ENCODE measurements around the gene PTCHD1.

Gene PTCHD1

GRCh38 chrX:23332888-23333821 lies 1.5 kb upstream of the PTCHD1 start:
- H3K36me3 Mint-ChIP-seq (ENCODE audit: insufficient read depth): peaks cover 4% of the 10 kb centered on the region
- H3K4me3 Mint-ChIP-seq: no peak overlapping the region
- no peaks in the 10 kb centered on the region for H3K9me3 Mint-ChIP-seq
- peaks cover 0 to 5% of the 10 kb centered on the region in 2 donors for H3K4me1 Mint-ChIP-seq (ENCODE audit: low read depth in 2 of 2)
- no peak for DNase-seq
- H3K27me3 Mint-ChIP-seq: peaks cover 35 to 48% of the 10 kb centered on the region in 2 donors
- H3K27ac Mint-ChIP-seq: no peak overlapping the region
- no peak for ATAC-seq (replicated peaks)

- Mint-ChIP-seq H3K9me3 (no peaks in the 10 kb centered on the region), H3K4me1 (ENCODE audit: low read depth in 2 of 2) (peaks cover 0 to 5% of the 10 kb centered on the region in 2 donors), H3K4me3 (no peak overlapping the region), H3K27me3 (peaks cover 35 to 48% of the 10 kb centered on the region in 2 donors), H3K27ac (no peak overlapping the region), H3K36me3 (ENCODE audit: insufficient read depth) (peaks cover 4% of the 10 kb centered on the region)
- DNase-seq (no peak), ATAC-seq (replicated peaks) (no peak)
Observed at GRCh38 chrX:23333842-23334520, 668 bp upstream of the PTCHD1 start.

DNA sequence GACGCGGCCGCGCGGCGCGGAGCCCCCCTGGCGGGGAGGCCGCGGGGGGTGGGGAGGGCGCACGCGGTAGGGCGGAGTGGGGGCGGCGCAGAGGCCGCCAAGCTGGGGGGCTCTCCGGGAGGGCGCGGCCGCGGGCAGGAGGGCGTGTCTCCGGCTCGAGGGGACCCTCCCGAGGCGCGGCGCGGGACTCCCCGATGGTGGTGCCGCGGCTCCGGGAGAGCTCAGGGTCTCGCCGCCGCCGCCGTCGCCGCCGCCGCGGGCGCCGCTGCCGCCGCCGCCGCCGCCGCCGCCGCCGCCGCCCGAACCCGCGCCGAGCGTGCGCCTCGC lies 165 bp upstream of the PTCHD1 start:
- peaks cover 0 to 5% of the 10 kb centered on the region in 2 donors for H3K4me1 Mint-ChIP-seq (ENCODE audit: low read depth in 2 of 2)
- no peaks in the 10 kb centered on the region for H3K9me3 Mint-ChIP-seq

DNA sequence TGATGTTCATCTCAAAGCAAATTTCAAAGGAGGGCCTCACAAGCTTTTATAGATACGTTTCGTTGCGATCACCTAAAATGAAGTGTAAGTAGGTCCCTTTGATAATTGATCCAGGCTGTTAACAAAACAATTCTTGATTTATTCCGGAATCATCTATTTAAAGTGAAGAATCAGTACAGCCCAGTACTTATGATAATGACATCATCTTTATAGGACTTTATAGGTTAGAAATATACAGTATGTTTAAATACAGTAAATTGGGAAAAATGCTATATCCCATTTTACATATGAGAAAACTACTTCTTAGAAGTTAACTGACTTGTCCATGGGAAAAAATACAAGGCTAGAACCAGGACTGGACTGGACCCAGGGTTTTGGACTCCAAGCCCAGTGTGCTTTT lies 3.7 kb downstream of the PTCHD1 start:
- Mint-ChIP-seq H3K4me1 (ENCODE audit: low read depth in 2 of 2) (peaks cover 0 to 3% of the 10 kb centered on the region in 2 donors), H3K4me3 (no peak overlapping the region), H3K9me3 (no peaks in the 10 kb centered on the region), H3K27me3 (peaks cover 12 to 24% of the 10 kb centered on the region in 2 donors), H3K36me3 (ENCODE audit: insufficient read depth) (no peaks in the 10 kb centered on the region), H3K27ac (no peak overlapping the region)
- ATAC-seq (replicated peaks): no peak
- DNase-seq: no peak

More for the DNA sequence above, 165 bp upstream of the PTCHD1 start:
- DNase-seq: no peak
- Mint-ChIP-seq H3K27me3 (peaks cover 35 to 48% of the 10 kb centered on the region in 2 donors), H3K27ac (no peak overlapping the region), H3K4me3 (no peak overlapping the region), H3K36me3 (ENCODE audit: insufficient read depth) (peaks cover 4% of the 10 kb centered on the region)
- ATAC-seq (replicated peaks): no peak

GRCh38 chrX:23341452-23341851 lies 6.8 kb downstream of the PTCHD1 start:
- Mint-ChIP-seq H3K4me3 (no peak overlapping the region), H3K36me3 (ENCODE audit: insufficient read depth) (no peaks in the 10 kb centered on the region), H3K27ac (no peak overlapping the region), H3K27me3 (peaks cover 3 to 12% of the 10 kb centered on the region in 2 donors), H3K4me1 (ENCODE audit: low read depth in 2 of 2) (no peaks in the 10 kb centered on the region), H3K9me3 (no peaks in the 10 kb centered on the region)
- ATAC-seq (replicated peaks) (no peak), DNase-seq (no peak)

DNA sequence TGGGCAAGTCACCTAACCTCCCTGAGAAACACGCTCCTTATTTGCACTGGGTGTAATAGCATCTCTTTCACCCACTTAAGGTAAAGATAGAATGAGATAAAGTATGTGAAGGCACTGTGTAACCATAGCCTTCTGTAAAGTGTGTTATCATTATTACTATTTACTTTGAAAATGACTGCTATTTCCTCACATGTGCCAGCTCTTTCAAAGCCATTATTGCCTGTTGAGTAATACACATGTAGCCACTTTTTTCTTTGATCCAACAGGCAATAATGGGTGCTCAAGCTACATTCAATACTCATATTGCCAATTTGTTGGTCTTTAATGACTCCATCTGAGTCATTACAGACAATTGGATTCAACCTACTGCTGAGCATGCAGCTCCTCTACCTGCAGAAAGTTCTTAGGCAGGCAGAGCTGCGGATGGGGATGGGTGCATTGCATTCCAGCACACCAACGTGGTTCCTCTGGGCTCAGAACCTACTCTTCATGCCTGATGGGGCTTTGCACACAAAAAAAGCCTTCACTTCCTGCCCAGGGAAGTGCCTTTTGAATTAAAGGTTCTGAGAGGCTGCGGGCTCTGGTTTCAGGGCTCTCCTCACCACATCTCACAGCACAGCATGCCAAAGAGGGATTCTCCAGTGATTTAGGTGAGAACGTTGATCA lies 9.7 kb downstream of the PTCHD1 start:
- H3K9me3 Mint-ChIP-seq: no peaks in the 10 kb centered on the region
- no peak overlapping the region for H3K4me3 Mint-ChIP-seq
- H3K27ac Mint-ChIP-seq: no peak overlapping the region
- H3K36me3 Mint-ChIP-seq (ENCODE audit: insufficient read depth): no peaks in the 10 kb centered on the region
- no peaks in the 10 kb centered on the region for H3K4me1 Mint-ChIP-seq (ENCODE audit: low read depth in 2 of 2)
- peaks cover 8 to 12% of the 10 kb centered on the region in 2 donors for H3K27me3 Mint-ChIP-seq
- DNase-seq (no peak), ATAC-seq (replicated peaks) (no peak)

- no peak for ATAC-seq (replicated peaks)
- no peaks in the 10 kb centered on the region for H3K9me3 Mint-ChIP-seq
- no peak overlapping the region for H3K4me3 Mint-ChIP-seq
- H3K27me3 Mint-ChIP-seq: peaks cover 8 to 12% of the 10 kb centered on the region in 2 donors
- no peak for DNase-seq
- H3K36me3 Mint-ChIP-seq (ENCODE audit: insufficient read depth): no peaks in the 10 kb centered on the region
- H3K4me1 Mint-ChIP-seq (ENCODE audit: low read depth in 2 of 2): no peaks in the 10 kb centered on the region
- H3K27ac Mint-ChIP-seq: no peak overlapping the region
Observed at GRCh38 chrX:23344904-23345271, 10.2 kb downstream of the PTCHD1 start.

DNA sequence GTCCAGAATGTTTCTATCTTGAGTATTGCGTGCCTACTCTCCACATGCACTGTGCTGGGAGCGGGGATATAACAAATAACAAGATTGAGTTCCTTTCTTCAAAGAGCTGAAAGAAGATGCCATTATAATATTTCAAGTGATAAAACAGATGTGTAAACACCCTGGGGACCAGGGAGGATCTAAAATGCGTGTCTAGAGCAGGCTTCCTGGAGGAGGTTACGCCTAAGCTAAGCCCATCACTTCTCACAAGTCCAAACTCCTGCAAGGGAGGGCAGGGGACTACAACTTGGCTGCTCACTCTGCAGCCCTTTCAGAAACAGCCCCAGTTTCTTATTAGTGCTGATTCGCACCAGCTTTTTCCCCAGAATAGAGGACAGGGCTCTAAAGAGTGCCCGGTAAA lies 21.5 kb downstream of the PTCHD1 start:
- no peaks in the 10 kb centered on the region for H3K36me3 Mint-ChIP-seq (ENCODE audit: insufficient read depth)
- H3K27ac Mint-ChIP-seq: no peak overlapping the region
- H3K4me1 Mint-ChIP-seq (ENCODE audit: low read depth in 2 of 2): no peaks in the 10 kb centered on the region
- no peaks in the 10 kb centered on the region for H3K27me3 Mint-ChIP-seq
- DNase-seq (no peak), ATAC-seq (replicated peaks) (no peak)
- H3K4me3 Mint-ChIP-seq: no peak overlapping the region
- H3K9me3 Mint-ChIP-seq: peaks cover 0 to 4% of the 10 kb centered on the region in 2 donors

DNA sequence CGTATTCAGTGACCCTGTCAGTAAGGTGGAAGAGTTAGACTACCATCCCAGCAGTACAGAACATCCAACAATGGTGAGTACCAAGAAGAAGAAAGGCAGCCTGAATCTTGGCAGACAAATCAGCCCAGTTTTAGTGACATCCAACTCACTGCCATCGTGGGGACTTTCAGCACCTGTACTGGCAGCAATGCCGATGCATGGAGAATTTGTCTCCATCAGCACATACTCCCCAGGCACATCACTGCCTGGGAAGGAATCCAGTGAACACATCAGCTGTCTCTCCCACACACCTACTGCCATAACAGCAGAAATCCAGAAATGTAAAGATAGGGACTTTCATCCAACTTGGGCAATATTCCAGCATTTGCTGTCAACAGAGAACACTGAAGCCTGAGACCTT lies 29.8 kb downstream of the PTCHD1 start:
- peaks cover 0 to 8% of the 10 kb centered on the region in 2 donors for H3K27me3 Mint-ChIP-seq
- no peaks in the 10 kb centered on the region for H3K9me3 Mint-ChIP-seq
- H3K4me1 Mint-ChIP-seq (ENCODE audit: low read depth in 2 of 2): no peaks in the 10 kb centered on the region
- ATAC-seq (replicated peaks) (no peak), DNase-seq (no peak)
- peaks cover 3% of the 10 kb centered on the region for H3K36me3 Mint-ChIP-seq (ENCODE audit: insufficient read depth)
- H3K4me3 Mint-ChIP-seq: no peak overlapping the region
- no peak overlapping the region for H3K27ac Mint-ChIP-seq

GRCh38 chrX:23365541-23365940 lies 30.9 kb downstream of the PTCHD1 start:
- DNase-seq: no peak
- peaks cover 3% of the 10 kb centered on the region for H3K36me3 Mint-ChIP-seq (ENCODE audit: insufficient read depth)

GRCh38 chrX:23366914-23367313 lies 32.3 kb downstream of the PTCHD1 start:
- ATAC-seq (replicated peaks): no peak
- DNase-seq: no peak
- H3K4me3 Mint-ChIP-seq: no peak overlapping the region
- no peaks in the 10 kb centered on the region for H3K4me1 Mint-ChIP-seq (ENCODE audit: low read depth in 2 of 2)
- peaks cover 0 to 8% of the 10 kb centered on the region in 2 donors for H3K27me3 Mint-ChIP-seq
- no peaks in the 10 kb centered on the region for H3K9me3 Mint-ChIP-seq
- H3K27ac Mint-ChIP-seq: no peak overlapping the region
- peaks cover 3% of the 10 kb centered on the region for H3K36me3 Mint-ChIP-seq (ENCODE audit: insufficient read depth)

More at GRCh38 chrX:23365541-23365940, 30.9 kb downstream of the PTCHD1 start:
- no peak for ATAC-seq (replicated peaks)
- no peaks in the 10 kb centered on the region for H3K9me3 Mint-ChIP-seq
- H3K4me3 Mint-ChIP-seq: no peak overlapping the region
- no peak overlapping the region for H3K27ac Mint-ChIP-seq
- no peaks in the 10 kb centered on the region for H3K4me1 Mint-ChIP-seq (ENCODE audit: low read depth in 2 of 2)
- H3K27me3 Mint-ChIP-seq: peaks cover 0 to 8% of the 10 kb centered on the region in 2 donors

DNA sequence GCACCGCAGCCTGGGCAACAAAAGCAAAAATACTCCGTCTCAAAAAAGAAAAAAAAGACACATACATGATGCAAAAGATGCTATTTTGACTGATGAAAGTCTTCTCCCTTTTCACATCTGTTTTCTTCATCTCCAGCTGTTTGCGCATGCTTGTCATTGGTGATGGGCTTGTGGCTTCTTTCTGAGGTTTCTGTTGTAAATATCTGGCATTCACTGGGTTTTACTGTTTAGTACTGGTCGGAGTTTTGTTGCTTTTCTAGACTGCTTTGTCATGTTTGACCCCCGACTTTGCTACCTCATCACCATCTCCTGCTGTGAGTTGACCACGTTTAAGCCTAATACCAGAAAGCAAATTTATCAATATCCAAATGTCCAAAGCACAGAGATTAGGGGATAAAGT lies 34.4 kb downstream of the PTCHD1 start:
- no peak overlapping the region for H3K27ac Mint-ChIP-seq
- peaks cover 3% of the 10 kb centered on the region for H3K36me3 Mint-ChIP-seq (ENCODE audit: insufficient read depth)
- H3K4me1 Mint-ChIP-seq (ENCODE audit: low read depth in 2 of 2): no peaks in the 10 kb centered on the region
- H3K9me3 Mint-ChIP-seq: no peaks in the 10 kb centered on the region
- no peaks in the 10 kb centered on the region for H3K27me3 Mint-ChIP-seq
- DNase-seq (no peak), ATAC-seq (replicated peaks) (no peak)
- no peak overlapping the region for H3K4me3 Mint-ChIP-seq

DNA sequence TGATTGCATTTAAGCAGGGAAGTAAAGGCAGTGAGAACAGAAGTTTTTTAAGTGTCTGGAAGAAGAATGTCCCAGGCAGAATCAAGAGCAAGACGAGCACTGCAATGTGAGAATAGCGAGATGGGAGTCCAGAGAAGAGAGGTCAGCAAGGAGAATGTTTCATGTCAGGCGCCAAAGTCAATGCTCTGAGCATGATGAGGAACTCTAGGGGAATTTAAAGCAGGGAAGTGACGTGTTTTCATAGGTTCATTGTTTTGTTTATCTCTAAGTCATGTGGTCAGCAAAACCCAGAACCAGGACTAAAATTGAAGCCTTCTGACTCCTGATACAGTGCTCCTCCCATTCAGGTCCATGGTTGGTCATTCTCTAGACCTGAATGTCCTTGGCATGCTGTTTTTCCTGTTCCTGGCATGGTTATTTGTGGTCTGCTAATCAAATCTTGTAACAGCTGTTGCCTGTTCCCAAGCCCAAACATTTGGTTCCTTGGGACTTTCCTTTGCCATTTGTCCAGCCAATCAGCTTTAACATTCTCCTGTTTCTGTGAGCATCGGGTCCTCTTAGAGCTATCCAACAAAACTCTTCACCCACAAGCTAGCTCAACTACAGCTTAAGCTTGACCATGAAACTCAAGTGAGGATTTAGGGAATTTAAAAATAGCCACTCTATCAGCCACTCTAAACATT lies 37.7 kb downstream of the PTCHD1 start:
- ATAC-seq (replicated peaks) (no peak), DNase-seq (no peak)
- H3K36me3 Mint-ChIP-seq (ENCODE audit: insufficient read depth): no peaks in the 10 kb centered on the region
- no peak overlapping the region for H3K27ac Mint-ChIP-seq
- H3K9me3 Mint-ChIP-seq: no peaks in the 10 kb centered on the region
- H3K27me3 Mint-ChIP-seq: no peaks in the 10 kb centered on the region
- H3K4me3 Mint-ChIP-seq: no peak overlapping the region
- no peaks in the 10 kb centered on the region for H3K4me1 Mint-ChIP-seq (ENCODE audit: low read depth in 2 of 2)

Measured in effector memory CD8-positive, alpha-beta T cell (primary cell).